Fibroblast of lung (primary cell): ENCODE results near the gene BMP6. TPM values are rescaled to one million over a fixed set of nuclear protein-coding genes. Genes with fewer than 3 reads are reported as not detected.

Source experiments
- DNase-seq, 2 donors: peaks; one replicate each; pipeline versions ENCODE4 v3.0.0 to v3.0.0-alpha.2; 2010; ENCODE audit warnings: low read depth in 2 of 2
- H2AFZ ChIP-seq: 2 replicates; pipeline ENCODE4 v1.5.1; 2012; ENCODE audit warnings: low read length, control low read depth, inconsistent platforms
- H3K27ac ChIP-seq: 2 replicates; pipeline ENCODE4 v1.5.1; 2011; ENCODE audit warnings: low read length, control low read depth; ENCODE audit not compliant: insufficient read depth
- H3K27me3 ChIP-seq: 2 replicates; pipeline ENCODE4 v1.5.1; 2011; ENCODE audit warnings: mild to moderate bottlenecking, low read length; ENCODE audit not compliant: control insufficient read depth, insufficient read depth
- H3K36me3 ChIP-seq: 2 replicates; pipeline ENCODE4 v1.5.1; 2011; ENCODE audit warnings: low read length; ENCODE audit not compliant: control insufficient read depth, insufficient read depth
- H3K4me1 ChIP-seq: 2 replicates; pipeline ENCODE4 v1.5.1; 2011; ENCODE audit warnings: low read length; ENCODE audit not compliant: control insufficient read depth, insufficient read depth; ENCODE audit errors: extremely low read depth
- H3K4me2 ChIP-seq: 2 replicates; pipeline ENCODE4 v1.5.1; 2011; ENCODE audit warnings: low read length, control low read depth; ENCODE audit not compliant: insufficient read depth; ENCODE audit errors: extremely low read depth
- H3K4me3 ChIP-seq, 4 experiments: fragments of 200-600 bp in 1 of 4; sonication (generic) in 1 of 4; replicated peaks in 1 of 4; 2 replicates each; pipeline ENCODE4 v1.5.1; 2011 to 2016; ENCODE audit warnings: low read length in 4 of 4, low read depth in 3 of 4, mild to moderate bottlenecking in 3 of 4, control low read depth in 2 of 4, inconsistent platforms in 1 of 4, mixed read lengths in 1 of 4; ENCODE audit not compliant: insufficient read depth in 1 of 4; ENCODE audit errors: control extremely low read depth in 1 of 4
- H3K79me2 ChIP-seq: 2 replicates; pipeline ENCODE4 v1.5.1; 2012; ENCODE audit warnings: mild to moderate bottlenecking, low read length, inconsistent platforms; ENCODE audit not compliant: control insufficient read depth, insufficient read depth
- H3K9ac ChIP-seq: 2 replicates; pipeline ENCODE4 v1.5.1; 2011; ENCODE audit warnings: mild to moderate bottlenecking, low read length, control low read depth; ENCODE audit not compliant: insufficient read depth
- H3K9me3 ChIP-seq: 2 replicates; pipeline ENCODE4 v1.5.1; 2012; ENCODE audit warnings: low read depth, low read length; ENCODE audit not compliant: control insufficient read depth, insufficient read depth
- H4K20me1 ChIP-seq: 2 replicates; pipeline ENCODE4 v1.5.1; 2011; ENCODE audit warnings: low read length; ENCODE audit not compliant: control insufficient read depth, insufficient read depth; ENCODE audit errors: extremely low read depth
- CTCF ChIP-seq, 2 donors: IDR thresholded peaks in 1 of 2; conservative IDR thresholded peaks in 1 of 2; 1 replicate in 1 of 2; 2 replicates in 1 of 2; pipeline ENCODE4 v1.5.1; 2011 to 2012; ENCODE audit warnings: low read length in 2 of 2, control low read depth in 1 of 2, inconsistent platforms in 1 of 2, low read depth in 1 of 2, mild to moderate bottlenecking in 1 of 2
- EZH2 ChIP-seq: IDR thresholded peaks from 2 replicates; pipeline ENCODE4 v1.5.1; 2012; ENCODE audit warnings: low read length, control low read depth, mild to moderate bottlenecking; ENCODE audit errors: missing control alignments
- polyA plus RNA-seq, 2 donors: library from polyadenylated mRNA; depleted of rRNA in 1 of 2; stranded (reverse) in 1 of 2; unstranded in 1 of 2; fragments of >200 nt; gene quantifications; 2 replicates each; pipeline ENCODE4 v1.2.1, GENCODE V29; 2011 to 2012; ENCODE audit warnings: missing spikeins in 1 of 2
- total RNA-seq: library from RNA; depleted of rRNA; stranded (reverse); fragments of >200 nt; gene quantifications from 2 replicates; pipeline ENCODE4 v1.2.1, GENCODE V29; 2014

BMP6 gene
- total and polyA plus RNA-seq, 2 donors (not counting 1 experiment from before 2014, with no cell fraction given) = under 0.01 to 0.20 TPM

GRCh38 chr6:7762760-7763159, 36.9 kb downstream of the BMP6 start:
- TF ChIP-seq CTCF (conservative IDR thresholded peaks at IDR 0.05 in 1 of 2, IDR thresholded peaks at IDR 0.05 in 1 of 2; ENCODE audit: low read depth in 1 of 2, low read length in 2 of 2) = no peak
- no peak for TF ChIP-seq EZH2
- H3K4me2 ChIP-seq = no peak overlapping the region
- no peak overlapping the region for H3K9ac ChIP-seq
- no peaks in the 10 kb centered on the region for H3K9me3 ChIP-seq
- no peak overlapping the region for H3K4me3 ChIP-seq
- H3K36me3 ChIP-seq = no peaks in the 10 kb centered on the region
- no peaks in the 10 kb centered on the region for H4K20me1 ChIP-seq
- DNase-seq = no peak
- H3K4me1 ChIP-seq = no peaks in the 10 kb centered on the region
- H3K27me3 ChIP-seq = no peaks in the 10 kb centered on the region
- H3K27ac ChIP-seq = no peak overlapping the region
- H2AFZ ChIP-seq = no peak overlapping the region
- no peaks in the 10 kb centered on the region for H3K79me2 ChIP-seq

GRCh38 chr6:7763881-7764280, 38.0 kb downstream of the BMP6 start:
- Histone ChIP-seq H3K79me2 (no peaks in the 10 kb centered on the region), H2AFZ (no peak overlapping the region), H3K9ac (no peak overlapping the region), H3K4me1 (no peaks in the 10 kb centered on the region), H3K4me2 (no peak overlapping the region), H3K9me3 (no peaks in the 10 kb centered on the region), H3K27ac (no peak overlapping the region), H3K4me3 (no peak overlapping the region), H4K20me1 (no peaks in the 10 kb centered on the region), H3K36me3 (no peaks in the 10 kb centered on the region), H3K27me3 (no peaks in the 10 kb centered on the region)
- DNase-seq = peak in 1 of 2 donors; percentile 11
- TF ChIP-seq CTCF (conservative IDR thresholded peaks at IDR 0.05 in 1 of 2, IDR thresholded peaks at IDR 0.05 in 1 of 2; ENCODE audit: low read depth in 1 of 2, low read length in 2 of 2) (no peak), EZH2 (no peak)

GRCh38 chr6:7765575-7766325, 39.9 kb downstream of the BMP6 start:
- no peaks in the 10 kb centered on the region for H3K9me3 ChIP-seq
- DNase-seq = peak in 1 of 2 donors; percentile 35
- no peak overlapping the region for H3K4me3 ChIP-seq
- H3K27ac ChIP-seq = no peak overlapping the region
- no peaks in the 10 kb centered on the region for H4K20me1 ChIP-seq
- no peaks in the 10 kb centered on the region for H3K4me1 ChIP-seq
- H3K4me2 ChIP-seq = no peak overlapping the region
- H3K27me3 ChIP-seq = no peaks in the 10 kb centered on the region
- no peak overlapping the region for H2AFZ ChIP-seq
- TF ChIP-seq CTCF (conservative IDR thresholded peaks at IDR 0.05 in 1 of 2, IDR thresholded peaks at IDR 0.05 in 1 of 2; ENCODE audit: low read depth in 1 of 2, low read length in 2 of 2) = no peak
- no peak for TF ChIP-seq EZH2
- no peaks in the 10 kb centered on the region for H3K79me2 ChIP-seq
- H3K36me3 ChIP-seq = no peaks in the 10 kb centered on the region
- no peak overlapping the region for H3K9ac ChIP-seq
